H9 (cell line): ENCODE measurements around the gene PDXDC1. TPM values are rescaled to one million over a fixed set of nuclear protein-coding genes. Genes with fewer than 3 reads are reported as not detected.
"Not testable (repeated sequence)": the region's sequence is repeated elsewhere in the genome, so short reads cannot be mapped to it uniquely, and the experiment has no call there.

Experiments used
- DNase-seq: peaks from one replicate; pipeline ENCODE4 v3.0.0-alpha.2; 2017
- H2AFZ ChIP-seq: one replicate; pipeline ENCODE4 v1.6.1; 2013; ENCODE audit warnings: mild to moderate bottlenecking, low read length, control low read depth, moderate library complexity
- H2AK5ac ChIP-seq: 2 replicates; pipeline ENCODE4 v1.6.1; 2013; ENCODE audit warnings: low read length, control low read depth, mixed read lengths; ENCODE audit not compliant: insufficient read length
- H2BK120ac ChIP-seq: one replicate; pipeline ENCODE4 v1.6.1; 2013; ENCODE audit warnings: low read depth, mild to moderate bottlenecking, low read length, control low read depth, inconsistent platforms; ENCODE audit not compliant: poor library complexity, severe bottlenecking
- H2BK12ac ChIP-seq: 2 replicates; pipeline ENCODE4 v1.6.1; 2013; ENCODE audit warnings: low read length, control low read depth, mixed read lengths, low read depth; ENCODE audit not compliant: insufficient read length
- H2BK15ac ChIP-seq: 2 replicates; pipeline ENCODE4 v1.6.1; 2013; ENCODE audit warnings: low read depth, low read length, control low read depth
- H2BK20ac ChIP-seq: one replicate; pipeline ENCODE4 v1.6.1; 2013; ENCODE audit warnings: low read depth, mild to moderate bottlenecking, low read length, control low read depth, inconsistent platforms; ENCODE audit not compliant: poor library complexity, severe bottlenecking
- H2BK5ac ChIP-seq: 2 replicates; pipeline ENCODE4 v1.6.1; 2013; ENCODE audit warnings: low read length, control low read depth, mixed read lengths; ENCODE audit not compliant: insufficient read length
- H3K14ac ChIP-seq: 2 replicates; pipeline ENCODE4 v1.6.1; 2013; ENCODE audit warnings: low read length, control low read depth; ENCODE audit not compliant: insufficient read depth
- H3K18ac ChIP-seq: 2 replicates; pipeline ENCODE4 v1.6.1; 2013; ENCODE audit warnings: low read depth, mild to moderate bottlenecking, mixed read lengths, low read length, control low read depth; ENCODE audit not compliant: insufficient read length
- H3K23ac ChIP-seq: 2 replicates; pipeline ENCODE4 v1.6.1; 2013; ENCODE audit warnings: low read length, control low read depth, mixed read lengths, low read depth; ENCODE audit not compliant: insufficient read length
- H3K23me2 ChIP-seq: 2 replicates; pipeline ENCODE4 v1.6.1; 2013; ENCODE audit warnings: low read depth, mild to moderate bottlenecking, mixed read lengths, low read length, control low read depth; ENCODE audit not compliant: insufficient read length, poor library complexity, severe bottlenecking
- H3K27ac ChIP-seq: 2 replicates; pipeline ENCODE4 v1.5.1; 2013; ENCODE audit warnings: low read length, control low read depth, mixed read lengths, low read depth; ENCODE audit not compliant: insufficient read length
- H3K27me3 ChIP-seq: 2 replicates; pipeline ENCODE4 v1.6.1; 2013; ENCODE audit warnings: low read length, control low read depth, inconsistent platforms; ENCODE audit not compliant: insufficient read depth
- H3K4ac ChIP-seq: 2 replicates; pipeline ENCODE4 v1.6.1; 2013; ENCODE audit warnings: low read depth, mild to moderate bottlenecking, control low read depth, inconsistent platforms, low read length, moderate library complexity
- H3K4me1 ChIP-seq: 2 replicates; pipeline ENCODE4 v1.6.1; 2013; ENCODE audit warnings: low read length, control low read depth, inconsistent platforms; ENCODE audit not compliant: insufficient read depth
- H3K4me2 ChIP-seq: 2 replicates; pipeline ENCODE4 v1.6.1; 2013; ENCODE audit warnings: low read length, control low read depth, mixed read lengths; ENCODE audit not compliant: insufficient read length, insufficient read depth
- H3K56ac ChIP-seq: 2 replicates; pipeline ENCODE4 v1.6.1; 2013; ENCODE audit warnings: low read depth, mild to moderate bottlenecking, mixed read lengths, low read length, control low read depth; ENCODE audit not compliant: insufficient read length
- H3K79me1 ChIP-seq: 2 replicates; pipeline ENCODE4 v1.6.1; 2013; ENCODE audit warnings: low read depth, mild to moderate bottlenecking, moderate library complexity, low read length, control low read depth, inconsistent platforms; ENCODE audit not compliant: insufficient read depth, poor library complexity, severe bottlenecking
- H3K79me2 ChIP-seq: 2 replicates; pipeline ENCODE4 v1.6.1; 2013; ENCODE audit warnings: low read length, control low read depth, inconsistent platforms; ENCODE audit not compliant: insufficient read depth
- H3K9ac ChIP-seq: 2 replicates; pipeline ENCODE4 v1.6.1; 2013; ENCODE audit warnings: low read length, control low read depth, mixed read lengths; ENCODE audit not compliant: insufficient read length; ENCODE audit errors: extremely low read depth
- H3K9me3 ChIP-seq: one replicate; pipeline ENCODE4 v1.6.1; 2013; ENCODE audit warnings: low read depth, low read length, inconsistent platforms; ENCODE audit not compliant: control insufficient read depth
- H3T11ph ChIP-seq: one replicate; pipeline ENCODE4 v1.6.1; 2013; ENCODE audit warnings: mild to moderate bottlenecking, low read length, control low read depth, inconsistent platforms
- H4K20me1 ChIP-seq: one replicate; pipeline ENCODE4 v1.6.1; 2013; ENCODE audit not compliant: control insufficient read depth, insufficient read length, insufficient read depth
- H4K5ac ChIP-seq: 2 replicates; pipeline ENCODE4 v1.6.1; 2013; ENCODE audit warnings: low read depth, mild to moderate bottlenecking, mixed read lengths, low read length, control low read depth; ENCODE audit not compliant: insufficient read length
- H4K8ac ChIP-seq: replicated peaks from 2 replicates; pipeline ENCODE4 v1.6.1; 2013; ENCODE audit warnings: low read length, control low read depth, mixed read lengths, low read depth; ENCODE audit not compliant: insufficient read length
- H4K91ac ChIP-seq: 2 replicates; pipeline ENCODE4 v1.6.1; 2013; ENCODE audit warnings: low read depth, mild to moderate bottlenecking, moderate library complexity, mixed read lengths, low read length, control low read depth; ENCODE audit not compliant: insufficient read length
- H3K27ac Mint-ChIP-seq, 3 experiments: 2 replicates in 2 of 3; 3 replicates in 1 of 3; pipeline ENCODE4 v1.8.0; 2020 to 2021; ENCODE audit warnings: mixed read lengths in 3 of 3, mild to moderate bottlenecking in 1 of 3, moderate library complexity in 1 of 3
- H3K27me3 Mint-ChIP-seq: 2 replicates; pipeline ENCODE4 v1.8.0; 2021; ENCODE audit warnings: low read depth, mild to moderate bottlenecking, moderate library complexity, mixed read lengths
- H3K36me3 Mint-ChIP-seq, 3 experiments: 2 replicates in 2 of 3; 3 replicates in 1 of 3; pipeline ENCODE4 v1.8.0; 2020 to 2021; ENCODE audit warnings: low read depth in 3 of 3, mixed read lengths in 3 of 3; ENCODE audit not compliant: insufficient read depth in 1 of 3
- H3K4me1 Mint-ChIP-seq, 2 experiments: 2 replicates each; pipeline ENCODE4 v1.8.0; 2020; ENCODE audit warnings: mixed read lengths in 2 of 2
- H3K4me3 Mint-ChIP-seq, 2 experiments: 2 replicates in 1 of 2; 3 replicates in 1 of 2; pipeline ENCODE4 v1.8.0; 2020 to 2021; ENCODE audit warnings: mild to moderate bottlenecking in 2 of 2, mixed read lengths in 2 of 2, moderate library complexity in 1 of 2
- H3K9me3 Mint-ChIP-seq, 2 experiments: 2 replicates in 1 of 2; 3 replicates in 1 of 2; pipeline ENCODE4 v1.8.0; 2020; ENCODE audit warnings: mild to moderate bottlenecking in 2 of 2, mixed read lengths in 2 of 2, moderate library complexity in 1 of 2
- WGBS: extraction: QIAGEN DNeasy Blood & Tissue Kit; methylation state at CpG from one replicate; pipeline ENCODE4 v1.1.7; 2013; ENCODE audit warnings: missing lambda C conversion rate, low lambda C conversion rate, mixed read lengths; ENCODE audit not compliant: insufficient read length; ENCODE audit errors: extremely low coverage; 5-methylcytosine and 5-hydroxymethylcytosine counted together
- total RNA-seq: library from RNA; stranded (reverse); gene quantifications from 2 replicates; pipeline ENCODE4 v1.2.1, GENCODE V29; 2021

The PDXDC1 gene
- total RNA-seq, 1 experiment from 2014 or later = 112 TPM

DNA sequence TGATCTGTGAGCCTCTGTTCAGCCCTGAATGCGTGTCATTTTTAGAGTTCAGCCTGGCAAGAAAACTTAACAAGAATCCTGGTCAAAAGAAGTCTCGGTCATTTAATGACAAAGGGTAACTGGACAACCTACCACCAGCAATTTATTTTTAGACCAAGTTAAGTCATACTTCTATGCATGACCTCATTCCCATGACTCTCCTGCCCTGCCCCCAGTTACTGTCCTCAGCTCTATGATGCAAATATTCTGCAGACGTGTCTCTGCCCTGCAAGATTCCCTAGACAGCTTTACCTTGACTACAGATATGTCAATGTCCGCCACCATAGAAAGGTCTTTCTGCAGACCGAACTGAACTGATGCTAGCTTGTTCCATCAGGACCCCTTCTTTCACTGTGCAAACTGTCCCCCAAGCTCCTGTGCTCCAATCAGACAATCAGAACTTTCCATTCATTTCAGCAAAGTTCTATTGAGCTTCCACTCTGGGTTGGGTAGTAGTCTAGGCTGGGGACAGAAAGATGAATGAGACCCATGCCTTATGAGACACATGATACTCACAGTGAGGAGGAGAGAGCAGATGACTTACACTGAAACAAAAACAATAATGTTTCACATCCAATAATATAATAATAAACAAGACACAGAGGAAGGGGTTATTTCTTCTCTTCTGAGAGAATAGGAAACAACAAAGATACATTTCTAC is 194.3 kb downstream of the PDXDC1 start:
- not testable (repeated sequence) for H3K9me3 Mint-ChIP-seq, H3K27me3 Mint-ChIP-seq, H3K36me3 Mint-ChIP-seq, H3K27ac Mint-ChIP-seq, H2BK15ac ChIP-seq, H3K79me2 ChIP-seq, H3K23ac ChIP-seq, H3K56ac ChIP-seq, H3K4me2 ChIP-seq, H3K18ac ChIP-seq, H3K27ac ChIP-seq, H2BK12ac ChIP-seq, H4K8ac ChIP-seq, H3K9ac ChIP-seq, H2AFZ ChIP-seq, H4K20me1 ChIP-seq, H3K4me3 Mint-ChIP-seq, H2BK20ac ChIP-seq, H3K14ac ChIP-seq, H3K79me1 ChIP-seq, H2BK5ac ChIP-seq, H2BK120ac ChIP-seq, H4K91ac ChIP-seq, H3T11ph ChIP-seq, H3K23me2 ChIP-seq, H3K4me1 ChIP-seq, H2AK5ac ChIP-seq, H3K4me1 Mint-ChIP-seq, H3K9me3 ChIP-seq, DNase-seq, H4K5ac ChIP-seq, H3K4ac ChIP-seq, H3K27me3 ChIP-seq
- no CpG with 5 or more reads among the region's 5 CpGs for WGBS

DNA sequence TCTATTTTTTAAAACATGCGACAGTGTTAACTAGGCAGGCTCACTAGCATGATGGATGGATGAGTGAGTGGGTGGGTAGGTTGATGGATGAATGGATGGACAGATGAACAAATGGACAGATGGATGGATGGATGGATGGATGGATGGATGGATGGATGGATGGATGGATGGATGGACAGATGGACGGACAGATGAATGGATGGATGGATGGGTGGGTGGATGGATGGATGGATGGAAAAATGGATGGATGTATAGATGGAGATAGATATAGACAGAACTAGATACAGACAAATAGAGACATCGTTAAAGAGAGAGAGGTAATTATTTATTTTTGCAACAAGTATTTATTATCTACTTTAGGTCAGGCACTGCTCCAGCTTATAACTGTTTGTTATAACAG is 205.1 kb downstream of the PDXDC1 start:
- H3K9ac ChIP-seq, H4K8ac ChIP-seq, DNase-seq, H2AK5ac ChIP-seq, H2AFZ ChIP-seq, H3K4ac ChIP-seq, H3K4me1 Mint-ChIP-seq, H3T11ph ChIP-seq, H4K20me1 ChIP-seq, H3K27me3 Mint-ChIP-seq, H4K91ac ChIP-seq, H3K4me1 ChIP-seq, H3K56ac ChIP-seq, H3K27me3 ChIP-seq, H3K14ac ChIP-seq, H2BK12ac ChIP-seq, H4K5ac ChIP-seq, H2BK20ac ChIP-seq, H3K23ac ChIP-seq, H3K79me1 ChIP-seq, H3K27ac Mint-ChIP-seq, H3K36me3 Mint-ChIP-seq, H2BK120ac ChIP-seq, H3K9me3 ChIP-seq, H3K23me2 ChIP-seq, H2BK5ac ChIP-seq, H3K18ac ChIP-seq, H3K4me2 ChIP-seq, H3K27ac ChIP-seq, H2BK15ac ChIP-seq, H3K79me2 ChIP-seq, H3K4me3 Mint-ChIP-seq, H3K9me3 Mint-ChIP-seq: not testable (repeated sequence)
- whole genome bisulfite sequencing = no CpG with 5 or more reads among the region's 3 CpGs
